Measurements from ENCODE around the gene TOX4. TPM values are rescaled to one million over a fixed set of nuclear protein-coding genes. Genes with fewer than 3 reads are reported as not detected.
"Not testable (repeated sequence)": the region's sequence is repeated elsewhere in the genome, so short reads cannot be mapped to it uniquely, and the experiment has no call there.

TOX4 gene
- 100 to 1,000 TPM in 2 of 6 donors, 10 to 100 TPM in 4; 59.6 to 110 (median 93.2) TPM for polyA plus RNA-seq (ENCODE audit: low read depth in 6 of 6)

DNA sequence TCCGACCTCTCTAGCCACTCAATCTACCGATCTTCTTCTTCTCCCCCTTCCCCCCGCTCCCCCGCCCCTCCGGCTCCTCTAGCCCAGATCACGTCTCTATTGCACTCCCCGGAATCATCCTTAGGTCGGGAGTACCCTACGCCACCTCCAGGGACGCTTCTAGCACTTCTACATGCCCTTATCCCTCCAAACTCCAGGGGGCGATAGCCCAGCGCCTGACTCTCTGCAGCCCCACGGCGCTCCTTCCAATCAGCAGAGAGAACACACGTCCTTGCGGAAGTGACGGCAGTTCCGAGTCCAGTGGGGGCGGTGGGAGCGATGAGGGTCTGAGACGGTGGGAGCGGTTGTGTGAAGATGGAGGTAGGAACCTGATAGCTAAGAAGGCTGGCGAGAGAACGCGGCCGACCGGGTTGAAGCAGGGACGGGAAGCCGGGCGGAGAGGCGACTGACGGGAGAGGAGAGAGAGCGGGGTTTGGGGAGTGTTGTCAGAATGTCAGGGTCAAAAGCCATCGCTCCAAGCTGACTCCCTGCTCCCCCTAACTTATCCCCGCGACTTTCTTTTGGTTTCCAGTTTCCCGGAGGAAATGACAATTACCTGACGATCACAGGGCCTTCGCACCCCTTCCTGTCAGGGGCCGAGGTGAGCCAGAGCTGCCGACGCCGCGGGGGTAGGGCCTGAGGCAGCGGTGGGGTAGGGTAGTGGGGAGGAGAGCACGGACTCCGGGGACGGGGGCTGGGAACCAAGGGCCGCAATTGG is at the start of gene TOX4, which contains the start of gene RAB2B:
Gene TOX4, plus strand, starts transcription at position 271 of the 757 bp plus-strand sequence. Its CDS starts 84 bp downstream, at position 355.
Gene RAB2B, minus strand, starts transcription at position 35 of the 757 bp plus-strand sequence. CDS start 87 bp downstream, outside the sequence.
- no peaks in the 10 kb centered on the region for H3K9me3 Mint-ChIP-seq
- DNase-seq, result peak; percentile 99
- peaks cover 25 to 35% (median 32%) of the 10 kb centered on the region in 3 donors for H3K4me1 Mint-ChIP-seq
- peak; percentile 93 to 94 for ATAC-seq (ENCODE audit: low read depth in 2 of 2)
- H3K36me3 Mint-ChIP-seq, result peaks cover 9 to 17% of the 10 kb centered on the region in 2 donors
- H3K27ac Mint-ChIP-seq, result peak within 1 kb of the TSS; percentile 98 to 100 (median 100)
- H3K4me3 Mint-ChIP-seq, result peak within 1 kb of the TSS; percentile 93 to 100 (median 100)
- no peaks in the 10 kb centered on the region for H3K27me3 Mint-ChIP-seq

DNA sequence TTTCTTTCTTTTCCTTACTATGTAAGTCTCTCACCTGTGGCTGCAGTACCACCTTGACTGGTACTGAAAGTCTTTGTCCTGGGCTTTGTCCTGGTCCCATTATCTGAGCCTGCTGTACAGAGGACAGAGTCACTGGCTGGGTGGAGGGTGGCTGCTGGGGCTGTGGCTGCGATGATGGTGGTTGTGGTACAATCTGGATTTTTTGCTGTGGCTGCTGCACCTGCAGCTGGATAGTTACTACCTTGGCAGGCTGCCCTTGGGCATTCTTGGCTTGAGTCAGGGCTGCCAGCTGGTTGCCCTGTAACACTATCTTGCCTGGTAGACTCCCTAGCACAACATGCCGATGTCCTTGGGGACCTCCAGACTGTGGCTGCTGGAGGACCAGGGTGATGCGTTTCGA is 48.1 kb upstream of the TOX4 start:
- Mint-ChIP-seq H3K36me3 (peaks cover 16 to 22% of the 10 kb centered on the region in 2 donors), H3K4me3 (no peak overlapping the region), H3K4me1 (peaks cover 14 to 20% (median 17%) of the 10 kb centered on the region in 3 donors), H3K27me3 (no peaks in the 10 kb centered on the region), H3K27ac (peak overlapping the region in 2 of 6 donors; percentile 69 to 79), H3K9me3 (no peaks in the 10 kb centered on the region)
- DNase-seq (no peak), ATAC-seq (ENCODE audit: low read depth in 2 of 2) (no peak)

DNA sequence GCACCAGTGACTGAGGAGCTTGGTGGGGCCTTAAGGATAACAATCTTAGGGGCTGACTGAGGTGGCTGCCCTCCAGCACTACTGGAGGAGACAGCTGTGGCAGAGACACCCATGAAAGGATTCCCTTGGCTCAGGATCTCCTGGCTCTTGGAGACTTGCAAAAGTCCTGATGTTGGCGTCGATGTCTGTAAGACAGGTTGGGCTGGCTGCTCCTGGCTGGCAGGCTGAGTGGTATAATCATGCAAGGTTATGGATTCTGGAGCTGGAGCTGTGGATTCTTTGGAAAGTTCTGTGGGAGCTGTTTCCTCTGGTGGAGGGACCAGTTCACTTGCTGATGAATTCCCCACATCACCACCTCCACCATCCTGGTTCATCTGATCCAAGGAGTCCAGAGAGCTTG is 45.9 kb upstream of the TOX4 start:
- peaks cover 13 to 17% of the 10 kb centered on the region in 2 donors for H3K36me3 Mint-ChIP-seq
- H3K4me1 Mint-ChIP-seq, result peaks cover 31 to 37% (median 31%) of the 10 kb centered on the region in 3 donors
- ATAC-seq (ENCODE audit: low read depth in 2 of 2), result no peak

DNA sequence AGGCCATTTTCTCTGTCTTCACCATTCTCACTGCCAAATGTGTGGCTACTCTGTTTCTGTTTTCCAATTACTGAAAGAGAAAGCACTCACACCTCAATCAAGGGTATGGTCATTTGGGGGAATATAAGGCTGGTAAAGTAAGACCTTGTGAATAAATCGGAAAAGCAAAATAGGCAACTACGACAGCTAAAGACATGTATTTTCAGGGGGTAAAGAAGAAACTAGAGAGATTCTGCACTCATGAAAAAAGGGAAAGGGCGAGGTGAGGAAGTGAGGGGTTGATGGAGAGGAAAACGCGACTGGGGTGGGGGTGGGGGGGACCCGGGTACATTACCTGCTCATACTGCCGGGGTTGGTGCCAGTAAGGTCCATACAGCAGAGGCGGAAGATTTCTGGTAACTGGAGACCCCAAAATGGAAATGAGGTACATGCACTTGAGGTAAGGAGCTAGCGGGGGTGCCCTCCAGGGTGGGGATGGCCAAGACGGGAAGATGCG is 40.4 kb upstream of the TOX4 start:
- Mint-ChIP-seq H3K4me3 (peak overlapping the region; percentile 86 to 98 (median 96)), H3K27ac (peak overlapping the region; percentile 93 to 98 (median 98)), H3K4me1 (peaks cover 44 to 73% (median 59%) of the 10 kb centered on the region in 3 donors), H3K9me3 (no peaks in the 10 kb centered on the region), H3K36me3 (no peaks in the 10 kb centered on the region), H3K27me3 (no peaks in the 10 kb centered on the region)
- ATAC-seq (ENCODE audit: low read depth in 2 of 2), result peak in 1 of 2 donors; percentile 15
- DNase-seq, result no peak

More for the DNA sequence above, 45.9 kb upstream of the TOX4 start:
- H3K27ac Mint-ChIP-seq, result no peak overlapping the region
- no peaks in the 10 kb centered on the region for H3K27me3 Mint-ChIP-seq
- DNase-seq, result no peak
- H3K4me3 Mint-ChIP-seq, result no peak overlapping the region
- H3K9me3 Mint-ChIP-seq, result no peaks in the 10 kb centered on the region

DNA sequence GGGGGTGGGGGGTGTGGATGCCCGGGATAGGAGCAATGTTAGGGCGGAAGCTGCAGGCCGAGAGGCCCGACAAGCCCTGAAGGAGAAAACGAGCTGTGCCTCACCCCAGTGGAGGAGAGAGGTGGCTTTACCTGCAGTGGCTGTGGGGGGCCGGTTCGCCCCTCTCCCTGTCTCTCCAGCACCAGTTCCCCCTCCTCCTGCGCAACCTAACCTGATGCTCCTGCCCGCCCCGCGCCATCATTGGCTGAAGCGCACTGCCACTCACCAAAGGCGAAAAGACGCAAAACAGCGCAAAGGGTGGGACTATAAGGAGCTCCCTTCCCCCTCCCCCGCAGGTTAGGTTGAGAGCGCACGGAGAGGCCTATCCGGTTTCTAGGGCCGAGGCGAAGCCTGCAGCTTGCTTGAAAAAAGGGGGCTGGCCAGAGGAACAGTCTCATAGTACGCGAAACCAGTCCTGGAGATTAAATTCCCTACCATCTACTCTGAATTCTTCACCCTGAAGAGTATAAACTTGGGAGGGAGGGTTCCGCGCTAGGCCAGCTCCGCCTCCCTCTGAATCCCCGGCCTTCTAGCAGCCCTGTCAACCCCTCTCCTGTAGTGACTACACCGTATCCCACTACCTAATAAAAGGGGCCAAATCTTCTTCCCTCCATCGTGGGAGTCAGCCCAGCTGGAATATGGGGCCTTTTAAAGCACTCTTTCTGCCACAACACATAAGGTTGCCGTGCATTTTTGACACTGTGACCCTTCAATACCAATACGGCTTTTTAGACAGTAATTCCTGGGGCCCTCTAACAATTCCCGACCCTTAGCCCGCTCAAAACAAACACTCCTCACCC is 39.7 kb upstream of the TOX4 start:
- DNase-seq (peak; percentile 99), ATAC-seq (ENCODE audit: low read depth in 2 of 2) (peak; percentile 97 to 98)
- Mint-ChIP-seq H3K27me3 (no peaks in the 10 kb centered on the region), H3K4me3 (peak overlapping the region; percentile 86 to 98 (median 96)), H3K4me1 (peaks cover 48 to 73% (median 61%) of the 10 kb centered on the region in 3 donors), H3K36me3 (no peaks in the 10 kb centered on the region), H3K27ac (peak overlapping the region; percentile 93 to 98 (median 98)), H3K9me3 (no peaks in the 10 kb centered on the region)

DNA sequence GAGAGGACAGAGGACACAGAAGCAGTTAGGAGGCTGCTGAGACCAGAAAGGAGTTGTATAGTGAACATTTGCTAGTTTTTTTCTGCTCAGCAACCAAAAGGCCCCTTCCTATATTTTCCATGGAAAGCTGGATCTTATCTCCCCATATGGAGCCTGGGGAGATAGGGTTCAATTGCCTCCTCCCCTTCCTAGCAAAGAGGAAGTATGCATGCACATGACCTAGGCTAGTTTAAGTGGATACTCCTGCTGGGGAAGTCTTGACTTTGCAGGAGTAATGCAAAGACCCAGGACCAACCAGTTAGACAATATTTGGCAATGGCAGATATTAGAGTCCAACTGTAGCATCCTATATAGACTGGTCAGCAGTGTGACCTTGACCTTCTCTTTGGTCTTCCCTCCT is 36.1 kb upstream of the TOX4 start:
- H3K4me1 Mint-ChIP-seq, result peaks cover 40 to 56% (median 47%) of the 10 kb centered on the region in 3 donors
- no peak for ATAC-seq (ENCODE audit: low read depth in 2 of 2)
- peak overlapping the region in 1 of 8 donors; percentile 18 for H3K4me3 Mint-ChIP-seq
- H3K27ac Mint-ChIP-seq, result peak overlapping the region in 1 of 6 donors; percentile 93
- no peaks in the 10 kb centered on the region for H3K36me3 Mint-ChIP-seq
- H3K27me3 Mint-ChIP-seq, result no peaks in the 10 kb centered on the region
- H3K9me3 Mint-ChIP-seq, result no peaks in the 10 kb centered on the region
- DNase-seq, result no peak

DNA sequence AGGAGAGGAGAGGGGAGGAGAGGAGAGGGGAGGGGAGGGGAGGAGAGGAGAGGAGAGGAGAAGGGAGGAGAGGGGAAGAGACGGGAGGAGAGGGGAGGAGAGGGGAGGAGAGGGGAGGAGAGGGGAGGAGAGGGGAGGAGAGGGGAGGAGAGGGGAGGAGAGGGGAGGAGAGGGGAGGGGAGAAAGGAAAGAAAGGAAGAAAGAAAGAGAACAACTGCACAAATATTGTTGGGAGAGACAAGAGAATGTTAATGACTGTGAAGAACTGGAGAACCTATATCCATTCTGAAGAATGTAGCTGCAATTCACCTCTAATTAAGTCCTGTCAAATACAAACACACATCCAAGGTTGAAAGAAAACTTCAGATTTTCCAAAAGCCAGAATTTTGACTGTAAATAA is 34.3 kb upstream of the TOX4 start:
- Mint-ChIP-seq H3K27ac (peak overlapping the region in 1 of 6 donors; percentile 91), H3K4me1 (peaks cover 38 to 43% (median 40%) of the 10 kb centered on the region in 3 donors)
- H3K9me3 Mint-ChIP-seq; H3K36me3 Mint-ChIP-seq; ATAC-seq (ENCODE audit: low read depth in 2 of 2); H3K4me3 Mint-ChIP-seq; DNase-seq; H3K27me3 Mint-ChIP-seq: not testable (repeated sequence)

DNA sequence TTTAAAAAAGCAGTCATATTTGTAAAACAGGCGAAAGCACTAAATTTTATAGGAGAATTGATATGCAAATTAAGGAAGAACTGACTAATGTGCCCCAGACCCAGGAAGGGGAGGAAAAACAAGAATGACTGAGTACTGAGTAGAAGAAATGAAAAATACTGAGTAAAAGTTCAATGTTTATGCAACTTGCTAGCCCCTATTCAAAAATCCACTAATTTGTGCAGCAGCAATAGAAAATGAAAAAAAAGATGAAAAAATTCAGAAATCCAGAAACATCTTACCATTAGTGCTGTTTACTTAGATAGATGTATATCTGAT is 27.1 kb upstream of the TOX4 start:
- Mint-ChIP-seq H3K27ac (peak overlapping the region in 1 of 6 donors; percentile 50), H3K9me3 (no peaks in the 10 kb centered on the region), H3K4me1 (peaks cover 36 to 46% (median 38%) of the 10 kb centered on the region in 3 donors), H3K27me3 (no peaks in the 10 kb centered on the region), H3K36me3 (peaks cover 0 to 6% of the 10 kb centered on the region in 2 donors), H3K4me3 (no peak overlapping the region)
- ATAC-seq (ENCODE audit: low read depth in 2 of 2), result no peak
- no peak for DNase-seq

DNA sequence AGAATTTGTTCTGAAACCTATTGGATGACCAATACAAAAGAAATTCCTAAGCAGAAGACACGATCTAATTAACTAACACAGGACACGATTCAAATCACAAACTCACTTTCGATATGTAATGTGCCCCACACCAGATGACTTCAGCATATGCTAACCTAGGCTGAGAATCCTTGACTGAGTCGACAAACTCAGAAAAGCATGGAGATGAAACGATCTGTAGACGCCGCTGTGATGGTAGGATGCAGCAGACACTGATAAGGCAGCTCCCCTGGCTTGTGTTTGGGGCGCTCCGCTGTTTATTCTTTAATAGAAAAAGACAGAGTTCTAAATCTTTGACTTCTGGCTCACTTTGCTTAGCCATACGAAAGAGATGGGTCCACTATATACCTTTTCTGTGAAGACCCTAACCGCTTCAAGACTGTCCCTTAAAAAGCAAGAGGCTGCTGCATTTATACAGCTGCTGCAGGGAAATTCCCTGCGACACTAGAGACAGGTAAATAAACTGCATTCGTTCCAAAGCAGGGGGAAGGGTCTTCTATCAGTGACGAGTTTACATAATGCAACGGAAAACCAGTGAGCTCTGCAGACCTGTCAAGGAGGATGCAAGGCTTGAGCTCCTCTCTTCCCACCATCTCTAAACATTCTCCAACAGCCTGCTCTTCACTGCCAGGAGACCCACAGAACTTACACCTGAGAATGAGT is 22.0 kb upstream of the TOX4 start:
- no peaks in the 10 kb centered on the region for H3K27me3 Mint-ChIP-seq
- peaks cover 0 to 10% of the 10 kb centered on the region in 2 donors for H3K36me3 Mint-ChIP-seq
- H3K4me3 Mint-ChIP-seq, result peak overlapping the region; percentile 91 to 99 (median 98)
- H3K4me1 Mint-ChIP-seq, result peaks cover 39 to 42% (median 41%) of the 10 kb centered on the region in 3 donors
- no peak for ATAC-seq (ENCODE audit: low read depth in 2 of 2)
- no peaks in the 10 kb centered on the region for H3K9me3 Mint-ChIP-seq
- peak overlapping the region in 5 of 6 donors; percentile 85 to 99 (median 99) for H3K27ac Mint-ChIP-seq
- no peak for DNase-seq

DNA sequence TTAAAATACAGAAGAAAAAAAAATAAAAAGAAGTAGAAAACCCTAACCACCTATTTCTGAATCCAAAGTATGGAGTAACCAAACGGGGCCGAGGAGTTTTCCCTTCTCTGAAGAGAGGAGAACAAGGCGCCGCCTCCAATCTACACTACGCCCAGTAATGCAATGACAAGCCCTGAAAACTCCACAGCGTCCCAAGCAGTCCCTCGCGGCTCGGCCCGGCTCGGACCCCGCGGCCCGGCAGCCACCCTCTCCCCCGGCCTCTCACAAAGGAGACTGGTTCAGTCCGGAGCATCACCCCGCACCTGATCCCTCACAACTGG is 21.4 kb upstream of the TOX4 start:
- peak; percentile 7 for ATAC-seq (ENCODE audit: low read depth in 2 of 2)
- no peaks in the 10 kb centered on the region for H3K27me3 Mint-ChIP-seq
- H3K4me3 Mint-ChIP-seq, result peak overlapping the region; percentile 91 to 99 (median 98)
- H3K4me1 Mint-ChIP-seq, result peaks cover 35 to 37% (median 36%) of the 10 kb centered on the region in 3 donors
- no peak for DNase-seq
- H3K27ac Mint-ChIP-seq, result peak overlapping the region; percentile 85 to 99 (median 98)
- H3K36me3 Mint-ChIP-seq, result peaks cover 0 to 12% of the 10 kb centered on the region in 2 donors
- H3K9me3 Mint-ChIP-seq, result no peaks in the 10 kb centered on the region

DNA sequence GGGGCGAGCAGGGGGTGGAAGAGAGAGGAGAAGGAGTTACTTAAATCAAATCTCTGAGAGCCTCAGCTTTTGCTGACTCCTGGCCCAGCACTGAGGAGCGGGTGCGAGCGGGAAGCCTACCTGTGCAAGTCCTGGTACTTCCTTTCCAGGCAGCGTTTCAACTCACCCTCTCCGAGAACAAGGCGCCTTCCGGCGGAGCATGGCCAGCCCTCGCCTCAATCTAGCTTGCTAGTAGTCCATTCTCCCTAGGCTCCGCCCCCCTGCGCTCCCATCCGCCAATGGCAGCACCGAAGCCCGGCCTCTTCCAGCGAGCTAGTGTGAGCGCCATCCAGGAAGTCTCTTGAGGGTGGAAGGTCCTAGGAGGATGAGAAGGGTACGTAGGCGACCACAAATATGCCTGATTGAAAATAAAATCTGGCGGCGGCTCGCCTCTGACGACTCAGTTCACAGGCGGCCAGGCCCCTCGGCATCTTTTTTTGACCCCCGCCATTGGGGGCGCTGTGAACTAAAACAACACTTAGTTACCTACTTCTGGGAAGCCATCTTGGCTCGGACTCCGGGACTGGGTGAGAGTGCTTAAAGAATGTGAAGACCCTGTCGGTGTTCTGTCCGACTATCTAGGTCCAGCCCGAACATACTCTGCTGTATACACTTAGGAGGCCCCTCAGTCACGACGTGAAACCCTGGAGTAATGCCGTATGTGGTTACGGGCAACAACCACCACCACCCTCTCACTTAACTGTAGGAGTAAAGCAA is 20.9 kb upstream of the TOX4 start, which contains the start of gene CHD8:
Gene CHD8, minus strand, starts transcription at position 212 of the 756 bp plus-strand sequence. CDS start 24,480 bp downstream, outside the sequence.
- ATAC-seq (ENCODE audit: low read depth in 2 of 2) (peak; percentile 91 to 92), DNase-seq (peak; percentile 99)
- H3K27ac Mint-ChIP-seq, result peak within 1 kb of the TSS; percentile 97 to 99 (median 98)
- no peaks in the 10 kb centered on the region for H3K27me3 Mint-ChIP-seq
- H3K36me3 Mint-ChIP-seq, result peaks cover 0 to 14% of the 10 kb centered on the region in 2 donors
- H3K4me1 Mint-ChIP-seq, result peaks cover 34 to 37% (median 35%) of the 10 kb centered on the region in 3 donors
- no peaks in the 10 kb centered on the region for H3K9me3 Mint-ChIP-seq
- peak within 1 kb of the TSS; percentile 91 to 99 (median 98) for H3K4me3 Mint-ChIP-seq

DNA sequence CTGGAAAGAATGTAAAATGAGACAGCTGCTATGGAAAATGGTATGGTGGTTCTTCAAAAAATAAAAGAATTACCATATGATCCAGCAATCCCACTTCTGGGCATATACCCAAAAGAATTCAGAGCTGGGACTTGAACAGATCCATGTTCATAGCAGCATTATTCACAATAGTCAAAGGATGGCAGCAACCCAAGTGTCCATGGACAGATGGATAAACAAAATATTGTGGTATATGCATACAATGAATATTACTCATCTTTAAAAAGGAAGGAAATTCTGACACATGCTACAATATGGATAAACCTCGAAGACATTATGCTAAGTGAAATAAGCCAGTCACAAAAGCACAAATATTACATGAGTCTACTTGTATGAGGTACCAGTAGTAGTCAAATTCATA is 9.4 kb upstream of the TOX4 start:
- no peak for ATAC-seq (ENCODE audit: low read depth in 2 of 2)
- Mint-ChIP-seq H3K4me3 (no peak overlapping the region), H3K4me1 (peaks cover under 1 to 4% (median under 1%) of the 10 kb centered on the region in 3 donors), H3K27ac (no peak overlapping the region), H3K27me3 (no peaks in the 10 kb centered on the region), H3K9me3 (no peaks in the 10 kb centered on the region), H3K36me3 (peaks cover 6 to 25% of the 10 kb centered on the region in 2 donors)
- no peak for DNase-seq

All from naive B cell (primary cell).